NCI-H2196 (cell line): ENCODE measurements around the gene NPAS3.

Source experiments
- DNase-seq: peaks from one replicate; lab custom pipeline; 2025; ENCODE audit not compliant: unreplicated experiment; lab: John Stamatoyannopoulos, UW

The NPAS3 gene

DNA sequence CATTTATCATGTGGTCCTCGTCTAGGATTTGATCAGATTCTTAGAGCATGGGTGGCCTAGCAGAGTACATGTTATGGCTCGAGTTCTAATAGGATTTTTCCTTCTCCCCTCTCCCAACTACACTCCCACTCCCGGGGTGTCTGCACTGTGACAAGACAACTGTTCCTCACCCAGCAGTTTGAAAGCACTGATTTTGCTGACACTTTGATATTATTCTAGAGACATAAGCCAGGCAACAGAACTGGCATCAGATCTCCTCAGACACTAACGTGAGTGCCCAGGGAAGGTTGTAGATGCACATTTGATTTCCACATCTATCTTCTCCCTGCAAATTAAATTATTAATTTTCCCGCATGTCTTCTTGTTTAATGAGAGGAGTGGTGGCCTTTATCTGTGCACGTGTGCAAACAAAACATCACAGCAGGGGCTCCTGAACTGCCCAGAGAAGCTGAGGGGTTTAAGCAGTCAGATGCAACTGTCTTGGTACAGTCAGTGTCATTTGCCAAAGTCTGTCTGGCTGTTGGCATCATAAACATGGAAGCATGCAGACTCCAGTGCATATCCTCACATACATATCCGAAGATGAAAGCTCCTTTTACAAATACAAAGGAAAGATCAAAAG is 491.8 kb downstream of the NPAS3 start:
- no peak for DNase-seq

DNA sequence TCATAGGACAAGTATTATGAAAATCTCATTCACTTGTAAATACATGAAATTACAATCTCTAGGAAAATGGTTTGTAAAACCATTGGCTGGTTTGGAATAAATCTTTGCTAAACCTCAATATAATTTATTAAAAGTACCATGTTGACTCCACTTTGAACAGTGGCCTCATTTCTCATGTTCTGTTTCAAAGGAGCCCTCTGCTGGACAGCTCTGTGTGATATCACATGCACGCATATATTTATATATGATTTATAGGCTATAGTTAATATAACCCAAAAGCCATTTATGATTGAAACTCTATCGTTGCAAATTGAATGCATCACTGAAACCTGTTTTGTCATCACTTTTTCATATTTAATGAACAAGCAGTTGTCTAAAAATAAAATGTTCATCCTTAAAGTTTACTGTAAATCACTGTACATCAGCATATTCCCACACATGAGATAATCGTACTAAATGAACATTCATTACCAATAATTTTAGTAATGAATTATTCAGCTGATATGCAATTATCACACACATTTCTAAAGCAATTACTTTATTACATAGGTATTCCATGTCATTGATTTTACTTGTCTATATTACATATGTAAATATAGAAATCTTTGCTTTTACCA is 493.8 kb downstream of the NPAS3 start:
- DNase-seq, result peak; percentile 33

DNA sequence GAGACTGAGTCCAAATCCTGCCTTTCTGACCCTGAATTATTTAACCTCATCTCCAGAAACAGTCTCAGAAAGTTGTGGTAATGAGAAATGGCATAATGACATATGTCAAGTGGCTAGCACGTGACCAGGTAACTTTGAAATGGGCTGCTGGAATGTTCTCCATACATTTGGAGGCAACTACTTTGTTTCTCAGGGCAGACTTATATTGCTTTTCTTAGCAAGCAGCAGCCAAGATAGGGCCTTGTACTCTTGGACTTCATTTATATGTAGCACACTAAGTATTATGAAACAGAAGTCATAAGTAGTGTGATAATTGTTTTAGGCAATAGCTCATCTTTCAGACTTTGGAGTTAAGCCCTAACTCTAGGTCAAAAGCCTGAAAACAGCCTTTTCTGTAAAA is 494.7 kb downstream of the NPAS3 start:
- DNase-seq, result no peak

DNA sequence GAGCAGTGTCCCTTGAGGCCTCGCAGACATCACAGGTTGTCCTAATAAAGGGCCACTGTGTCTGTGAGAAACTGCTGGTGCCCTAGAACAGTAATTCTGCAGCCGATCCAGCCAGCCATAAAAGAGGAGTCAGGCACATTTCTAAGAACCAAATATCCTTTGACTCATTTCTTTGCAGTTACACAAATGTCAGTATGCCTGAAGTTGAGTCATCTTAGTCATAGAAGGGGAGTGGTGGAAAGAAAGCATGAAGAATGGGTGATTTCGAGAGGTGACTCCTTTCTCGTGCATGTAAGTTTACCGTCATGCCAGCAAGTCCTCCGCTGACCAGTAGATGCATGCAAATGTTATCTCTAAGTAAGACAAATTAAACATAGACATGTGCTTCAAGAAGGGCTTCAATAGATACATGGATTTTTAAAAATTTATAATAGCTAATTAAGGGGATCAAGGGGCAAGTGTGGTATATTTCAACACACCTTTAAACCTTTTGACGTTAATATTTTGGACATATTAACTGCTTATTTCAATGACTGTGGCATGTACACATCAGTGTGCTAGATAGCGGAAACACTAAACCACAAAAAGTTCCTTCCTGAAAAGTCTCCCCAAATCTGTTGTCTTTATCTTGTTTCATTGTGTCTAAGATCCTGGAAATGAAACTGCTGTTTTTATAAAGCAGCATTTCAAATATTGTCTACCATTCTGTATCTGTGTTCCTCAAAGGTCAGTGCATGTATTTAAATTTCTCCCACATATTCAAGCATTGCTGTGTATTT is 497.4 kb downstream of the NPAS3 start:
- no peak for DNase-seq

DNA sequence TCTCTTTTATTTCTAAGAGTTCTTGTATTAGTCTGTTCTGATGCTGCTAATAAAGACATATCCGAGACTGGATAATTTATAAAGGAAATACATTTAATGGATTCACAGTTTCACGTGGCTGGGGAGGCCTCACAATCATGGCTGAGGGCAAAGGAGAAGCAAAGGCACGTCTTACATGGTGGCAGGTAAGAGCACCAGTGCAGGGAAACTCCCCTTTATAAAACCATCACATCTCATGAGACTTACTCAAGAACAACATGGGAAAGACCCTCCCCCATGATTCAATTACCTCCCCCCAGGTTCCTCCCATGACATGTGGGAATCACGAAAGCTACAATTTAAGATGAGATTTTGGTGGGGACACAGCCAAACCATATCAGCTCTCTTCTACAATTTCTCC is 503.0 kb downstream of the NPAS3 start:
- no peak for DNase-seq

DNA sequence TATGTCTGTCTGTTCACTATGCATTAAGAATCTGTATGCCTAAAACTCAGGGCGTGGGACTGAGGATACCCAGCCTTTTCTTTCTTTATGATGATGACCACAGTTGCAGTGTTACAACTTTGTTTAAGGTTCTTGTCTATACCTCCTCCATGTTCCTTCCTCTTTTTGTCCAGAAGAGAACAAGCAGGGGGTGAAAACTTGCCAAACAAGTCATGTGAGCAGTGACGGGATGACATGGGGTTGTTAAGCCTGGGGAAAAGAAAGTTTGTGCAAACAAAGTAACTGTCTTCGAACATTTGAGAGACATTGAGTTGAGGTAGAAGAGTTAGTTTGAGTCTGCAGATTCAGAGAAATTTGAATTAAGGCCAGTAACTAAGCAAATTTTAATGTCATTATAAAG is 505.5 kb downstream of the NPAS3 start:
- DNase-seq, result no peak

DNA sequence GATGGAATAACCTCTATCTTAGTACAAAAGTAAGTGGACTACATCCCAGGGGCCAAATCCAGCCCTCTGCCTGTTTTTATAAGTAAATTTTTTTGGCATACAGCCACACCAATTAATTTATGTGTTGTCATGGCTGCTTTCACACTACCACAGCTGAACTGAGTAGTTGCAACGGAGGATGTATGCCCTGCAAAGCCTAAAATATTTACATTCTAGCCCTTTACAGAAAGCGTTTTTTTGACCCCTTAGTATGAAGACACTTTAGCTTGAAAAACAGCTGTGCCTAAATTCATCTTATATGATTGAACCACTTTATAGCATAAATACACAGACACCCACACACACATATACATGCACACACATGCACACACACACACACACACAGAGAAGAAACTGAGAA is 510.6 kb downstream of the NPAS3 start:
- DNase-seq, result no peak

DNA sequence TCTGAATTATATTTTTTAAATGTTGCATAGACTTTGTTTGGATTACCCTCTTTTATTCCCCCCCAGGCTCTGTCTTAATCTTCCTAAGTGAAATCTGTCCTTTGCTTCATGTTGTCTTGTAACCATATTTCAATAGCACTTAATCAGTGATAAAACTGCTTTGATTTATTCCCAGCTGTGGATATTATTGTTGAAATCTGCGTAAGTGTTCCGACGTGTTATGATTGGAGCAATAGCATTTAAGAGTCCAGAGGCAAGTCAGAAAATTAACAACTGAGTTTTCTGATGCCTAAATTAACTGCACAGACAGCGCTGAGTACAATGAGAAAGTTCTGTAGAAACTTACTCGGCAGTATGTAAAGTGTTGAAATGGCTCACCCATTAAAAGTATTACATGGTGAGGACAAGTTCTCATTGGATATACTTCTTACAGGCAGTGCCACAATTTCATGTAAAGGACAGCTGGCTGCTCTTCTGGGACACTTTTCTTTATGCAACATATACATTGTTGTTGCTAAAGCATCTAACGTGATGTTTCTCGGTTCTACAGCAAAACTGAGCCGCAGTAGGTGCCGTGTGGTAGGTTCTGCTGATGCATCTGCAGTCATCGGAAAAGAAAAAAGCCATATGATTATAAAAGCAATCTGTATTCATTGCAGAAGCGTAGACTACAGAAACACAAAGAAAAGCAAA is 511.2 kb downstream of the NPAS3 start:
- DNase-seq, result no peak

DNA sequence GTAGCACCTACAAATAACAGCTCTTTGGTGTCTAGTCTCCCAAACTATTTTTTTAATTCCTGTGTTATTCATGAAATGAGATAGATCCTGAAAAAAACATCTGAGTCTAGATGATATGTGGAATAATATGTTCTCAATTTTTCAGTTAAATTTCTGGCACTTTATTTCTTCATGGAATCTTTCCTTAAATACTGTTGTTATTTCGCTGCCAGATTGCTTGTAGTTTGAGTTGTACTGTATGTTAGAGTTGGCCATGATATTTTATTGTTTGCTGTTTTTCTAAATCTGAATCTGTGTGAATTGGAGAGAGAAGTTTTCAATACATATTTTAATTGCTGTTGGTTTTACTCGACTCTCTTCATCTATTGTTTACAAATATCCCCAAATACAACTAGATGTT is 511.7 kb downstream of the NPAS3 start:
- no peak for DNase-seq

DNA sequence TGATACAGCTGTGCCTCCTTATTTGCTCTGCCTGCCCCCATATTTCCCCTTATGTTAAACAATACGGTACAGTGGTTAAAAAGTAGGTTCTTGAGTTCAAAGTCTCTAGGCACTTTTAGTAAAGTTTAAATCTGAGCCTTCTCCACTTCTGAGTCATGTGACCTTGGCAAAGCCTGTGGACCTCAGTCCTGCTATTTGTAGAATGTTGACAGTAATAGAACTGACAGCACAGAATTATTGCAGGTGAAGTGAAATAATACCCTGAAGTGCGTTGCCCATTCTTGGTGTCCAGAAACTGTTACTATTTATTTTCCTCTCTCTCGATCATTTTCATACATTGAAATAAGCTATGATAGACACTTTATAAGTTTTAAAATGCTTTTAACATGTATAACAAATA is 512.5 kb downstream of the NPAS3 start:
- DNase-seq, result no peak

DNA sequence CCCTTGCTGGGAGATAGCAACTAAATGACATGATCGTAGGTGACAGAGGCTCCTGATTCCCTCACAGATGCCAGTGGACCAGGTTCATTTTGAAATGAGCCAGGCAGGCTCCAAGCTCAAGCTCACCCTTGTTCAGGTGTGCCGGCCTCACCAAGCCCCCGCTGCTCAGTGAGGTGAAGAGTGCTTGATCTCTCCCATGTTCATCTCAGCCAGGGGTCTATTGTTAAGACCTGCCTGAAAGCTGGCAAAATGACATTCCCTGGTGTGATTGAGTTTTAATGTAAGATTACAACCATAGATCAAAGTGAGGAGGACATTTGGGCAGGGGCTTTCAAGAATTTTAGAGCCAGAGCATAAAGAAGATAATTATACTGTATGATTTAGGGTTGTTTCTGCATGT is 514.3 kb downstream of the NPAS3 start:
- no peak for DNase-seq

DNA sequence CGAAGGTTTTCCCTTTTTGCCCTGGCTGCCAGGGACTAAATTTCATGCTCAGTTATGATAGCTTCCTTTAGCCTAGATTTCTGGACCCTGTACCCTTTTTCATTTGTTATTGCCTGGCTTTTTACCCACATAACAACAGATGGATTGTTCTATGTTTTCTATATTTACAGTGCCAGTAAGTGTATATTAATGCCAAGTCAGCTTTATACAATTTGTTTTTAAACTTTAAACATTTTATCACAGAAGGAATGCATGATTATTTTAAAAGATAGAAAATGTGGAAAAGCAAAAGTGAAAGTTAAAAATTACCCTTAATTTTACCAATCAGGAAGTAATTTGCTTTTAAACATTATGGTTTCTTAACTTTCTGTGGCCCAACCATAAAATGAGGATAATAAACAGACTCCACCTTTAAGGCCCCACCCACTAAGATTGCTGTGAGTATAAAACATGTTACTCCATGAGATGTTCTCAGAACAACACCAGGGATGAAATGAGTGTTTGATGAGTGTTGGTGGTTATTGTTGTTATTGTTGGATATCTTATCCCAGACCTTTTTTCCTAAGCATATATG is 515.4 kb downstream of the NPAS3 start:
- no peak for DNase-seq

DNA sequence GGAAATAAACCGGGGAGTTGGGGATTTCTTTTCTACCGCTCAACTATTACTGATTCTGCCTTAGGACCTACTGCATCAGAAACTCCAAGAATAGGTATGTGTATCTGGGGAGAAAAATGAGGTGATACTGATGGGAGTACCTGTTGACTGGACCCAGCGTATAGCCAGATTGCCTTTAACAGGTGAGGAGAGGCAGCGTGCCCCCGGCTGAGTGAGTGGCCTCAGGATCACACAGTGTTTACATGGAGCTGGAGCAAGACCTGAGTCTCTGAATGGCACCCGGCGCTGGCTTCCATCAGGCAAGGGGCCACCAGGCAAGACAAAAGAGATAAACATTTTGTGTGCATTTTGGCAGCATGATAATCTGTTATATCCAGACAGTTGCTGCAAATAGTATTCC is 516.0 kb downstream of the NPAS3 start:
- no peak for DNase-seq

DNA sequence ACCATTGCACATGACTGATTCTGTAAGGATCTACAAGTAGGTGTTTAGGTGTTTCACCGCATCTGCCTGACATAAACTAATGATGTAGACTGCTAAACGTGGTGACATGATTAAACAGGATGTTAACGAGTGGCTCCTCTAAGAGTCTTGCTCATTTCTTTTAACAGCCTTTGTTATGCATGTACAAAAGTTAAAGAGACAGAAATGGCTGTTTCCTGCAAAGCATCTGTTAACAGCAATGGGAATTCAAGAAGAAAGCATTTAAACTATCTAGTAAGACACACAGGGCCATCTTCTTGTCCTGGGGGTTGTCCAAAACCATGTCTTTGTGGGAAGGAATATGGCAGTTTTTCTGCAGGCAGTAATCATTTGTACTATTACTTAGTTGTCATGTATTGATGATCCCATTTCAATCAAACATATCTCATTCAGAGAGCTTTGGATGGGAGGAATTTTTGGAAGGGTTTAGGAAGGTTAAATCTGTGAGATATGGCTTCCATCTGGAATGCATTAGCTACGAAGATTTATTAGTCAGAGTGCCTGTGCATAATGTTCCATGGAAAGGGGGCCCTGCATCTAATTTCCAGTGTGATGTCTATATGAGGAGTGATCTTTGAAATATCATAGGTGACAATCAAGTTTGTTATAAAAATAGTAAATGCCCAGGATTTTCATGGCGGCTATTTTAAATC is 517.1 kb downstream of the NPAS3 start:
- DNase-seq, result no peak

DNA sequence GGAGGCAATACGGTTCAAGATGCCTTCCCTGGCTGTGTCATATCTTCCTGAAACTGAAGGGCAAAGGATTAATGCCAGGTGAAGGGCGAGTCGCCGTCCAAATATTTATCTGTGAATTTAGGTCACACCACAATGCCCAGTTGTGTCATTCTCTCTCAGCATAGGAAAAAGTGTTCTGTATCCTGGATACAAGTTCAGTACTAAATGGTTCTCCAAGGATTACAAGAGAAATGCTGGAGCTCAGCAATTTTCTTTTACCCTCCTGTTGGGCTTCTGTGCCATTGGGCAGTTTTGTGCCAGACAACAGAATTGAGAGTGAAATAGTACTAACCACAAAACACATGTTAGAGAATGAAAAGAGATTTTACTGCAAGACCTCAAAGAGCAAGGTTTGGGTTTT is 518.3 kb downstream of the NPAS3 start:
- DNase-seq, result no peak

DNA sequence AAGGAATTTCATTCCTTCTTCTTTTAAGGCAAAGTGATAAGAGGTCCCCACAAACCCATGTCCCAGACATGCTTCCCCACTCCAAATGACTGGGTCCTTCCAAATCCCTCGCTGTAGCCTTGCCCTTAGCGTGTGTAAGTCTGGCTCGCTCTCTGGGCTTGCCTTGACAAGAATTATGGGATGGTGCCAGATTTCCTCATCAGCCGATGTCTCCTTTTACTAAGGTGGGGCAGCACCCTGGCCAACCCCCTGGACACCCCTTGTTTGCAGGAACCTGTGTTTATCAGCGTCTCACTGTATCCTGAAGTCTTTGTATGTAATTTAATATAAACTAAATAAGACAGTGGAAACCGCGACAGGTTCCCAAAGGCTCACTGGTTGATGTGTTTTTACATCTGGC is 518.9 kb downstream of the NPAS3 start:
- peak; percentile 70 for DNase-seq

DNA sequence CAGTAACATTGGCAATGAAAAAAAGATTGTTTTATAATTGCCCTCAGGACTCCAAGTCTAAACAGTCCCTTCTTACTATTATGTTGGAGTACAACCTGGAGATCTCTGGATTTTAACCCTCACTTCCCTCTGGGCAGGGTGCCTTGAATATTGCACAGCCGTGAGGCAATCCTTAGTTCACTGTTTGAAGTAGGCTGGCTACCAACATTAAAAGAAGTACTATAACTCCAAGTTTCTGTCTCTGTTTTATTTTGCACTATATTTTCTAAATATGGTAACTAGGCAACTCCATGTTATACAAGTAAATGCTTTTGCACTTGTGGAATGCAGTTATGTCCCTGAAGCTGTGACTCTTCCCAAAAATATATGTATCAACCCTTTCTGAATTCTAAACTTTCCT is 521.5 kb downstream of the NPAS3 start:
- no peak for DNase-seq

DNA sequence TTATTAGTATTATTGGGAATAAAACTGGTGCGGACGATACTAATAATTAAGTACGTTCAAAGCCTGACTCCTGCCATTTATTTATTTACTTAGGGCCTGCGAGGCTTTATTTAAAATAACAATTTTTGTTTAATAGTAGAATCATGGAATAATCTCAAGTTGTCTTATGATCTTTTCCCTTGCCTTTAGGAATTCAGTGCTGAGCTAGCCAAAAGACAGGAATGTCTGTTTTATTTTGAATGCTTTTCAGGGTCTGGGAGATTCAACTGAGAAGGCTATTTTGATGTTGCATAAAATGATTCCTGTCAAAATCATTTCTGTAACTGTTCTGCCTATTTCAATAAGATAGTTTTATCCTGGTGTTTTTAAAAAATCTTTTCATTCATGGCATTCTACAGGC is 522.4 kb downstream of the NPAS3 start:
- DNase-seq, result no peak

DNA sequence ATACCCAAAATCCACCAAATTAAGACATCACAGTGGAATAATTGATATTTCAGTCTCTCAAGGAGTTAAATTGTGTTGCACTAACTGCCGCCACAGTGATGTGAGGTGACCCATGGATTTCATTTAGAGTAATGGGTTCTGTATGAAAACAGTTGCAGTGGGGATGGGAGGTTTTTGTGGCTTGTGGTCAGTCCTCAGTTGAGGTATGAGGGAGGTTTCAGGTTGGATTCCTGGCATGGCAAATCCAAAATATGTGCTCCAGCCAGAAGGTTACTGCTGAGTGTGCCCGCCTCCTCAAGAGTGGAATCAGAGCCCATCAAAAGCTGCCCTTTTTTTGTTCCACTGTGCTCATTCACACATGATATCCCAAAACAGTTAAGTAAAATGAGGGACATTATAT is 525.1 kb downstream of the NPAS3 start:
- no peak for DNase-seq

DNA sequence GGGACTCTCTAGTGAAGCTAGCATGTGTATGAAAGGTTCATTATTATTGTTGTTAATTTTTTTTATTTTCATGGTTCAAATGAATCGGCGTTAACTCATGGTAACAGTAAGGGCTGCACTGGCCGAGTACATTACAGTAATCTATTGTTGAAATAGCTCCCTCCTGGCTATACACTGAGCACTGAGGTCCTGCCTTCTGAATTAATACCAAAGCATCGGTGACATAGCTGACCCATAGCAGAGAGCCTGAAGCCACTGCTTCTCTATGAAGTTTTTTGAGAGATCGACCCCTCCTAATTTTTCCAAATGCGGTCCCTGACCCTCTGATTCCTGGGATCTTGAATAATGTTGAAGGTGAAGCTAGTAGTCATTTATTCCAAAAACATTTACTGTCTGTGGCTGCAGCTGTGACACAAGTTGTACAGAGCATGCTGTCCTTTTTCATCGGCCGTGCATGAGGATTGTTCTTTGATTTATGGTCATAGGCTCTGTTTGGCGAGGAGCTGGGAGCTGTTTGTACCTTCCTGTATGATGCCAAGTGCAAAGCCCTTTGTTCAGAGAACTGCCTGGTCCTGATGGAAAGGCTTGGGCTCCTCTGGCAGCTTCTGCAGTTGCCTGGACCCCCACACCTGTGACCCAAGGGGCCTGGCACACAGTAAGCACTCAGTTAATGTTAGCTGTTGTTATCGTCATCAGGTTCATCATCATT is 525.7 kb downstream of the NPAS3 start:
- DNase-seq, result no peak
